GM23338 (cell line): ENCODE measurements around the gene PTPRE. TPM values are rescaled to one million over a fixed set of nuclear protein-coding genes. Genes with fewer than 3 reads are reported as not detected.

Experiments
- ATAC-seq: fragments of 200-7000 bp; cut with Tn5 transposase; 3 replicates; pipeline ENCODE4 v1.9.1; 2020
- DNase-seq: peaks from one replicate; pipeline ENCODE4 v3.0.0-alpha.2; 2015; ENCODE audit warnings: low spot score
- H2AFZ ChIP-seq: fragments of 200-600 bp; sonication (generic); 2 replicates; pipeline ENCODE4 v1.8.0; 2016; ENCODE audit warnings: antibody characterized with exemption, mild to moderate bottlenecking, moderate library complexity
- H3F3A ChIP-seq: fragments of 200-600 bp; sonication (generic); replicated peaks from 2 replicates; pipeline ENCODE4 v1.8.0; 2017; ENCODE audit warnings: antibody characterized with exemption, mixed run types, low read depth
- H3K27ac ChIP-seq: fragments of 200-600 bp; sonication (generic); 2 replicates; pipeline ENCODE4 v1.6.1; 2016; ENCODE audit warnings: low read depth
- H3K27me3 ChIP-seq: fragments of 200-600 bp; sonication (generic); 2 replicates; pipeline ENCODE4 v1.8.0; 2016; ENCODE audit warnings: mild to moderate bottlenecking, mixed run types, moderate library complexity; ENCODE audit not compliant: insufficient read depth
- H3K36me3 ChIP-seq: fragments of 200-600 bp; sonication (generic); 2 replicates; pipeline ENCODE4 v1.8.0; 2016; ENCODE audit warnings: mild to moderate bottlenecking; ENCODE audit not compliant: insufficient read depth
- H3K4me1 ChIP-seq: fragments of 200-600 bp; sonication (generic); 2 replicates; pipeline ENCODE4 v1.8.0; 2016; ENCODE audit warnings: mild to moderate bottlenecking, moderate library complexity; ENCODE audit not compliant: insufficient read depth
- H3K4me2 ChIP-seq: fragments of 200-600 bp; sonication (generic); 2 replicates; pipeline ENCODE4 v1.7.1; 2017; ENCODE audit warnings: mixed run types
- H3K4me3 ChIP-seq: fragments of 200-600 bp; sonication (generic); 2 replicates; pipeline ENCODE4 v1.6.1; 2016; ENCODE audit warnings: mixed run types
- H3K79me2 ChIP-seq: fragments of 200-600 bp; sonication (generic); replicated peaks from 2 replicates; pipeline ENCODE4 v1.8.0; 2017; ENCODE audit warnings: mild to moderate bottlenecking; ENCODE audit not compliant: insufficient read depth
- H3K9me2 ChIP-seq: fragments of 200-600 bp; sonication (generic); 2 replicates; pipeline ENCODE4 v1.8.0; 2017; ENCODE audit not compliant: insufficient read depth
- H4K20me1 ChIP-seq: fragments of 200-600 bp; sonication (generic); replicated peaks from 2 replicates; pipeline ENCODE4 v1.8.0; 2017; ENCODE audit warnings: mild to moderate bottlenecking; ENCODE audit not compliant: insufficient read depth
- H3K27ac Mint-ChIP-seq: 2 replicates; pipeline ENCODE4 v1.8.0; 2020; ENCODE audit warnings: inconsistent platforms, mild to moderate bottlenecking, moderate library complexity, mixed read lengths
- H3K27me3 Mint-ChIP-seq: 3 replicates; pipeline ENCODE4 v1.8.0; 2022; ENCODE audit warnings: low read depth, mild to moderate bottlenecking, moderate library complexity, mixed read lengths, inconsistent platforms; ENCODE audit not compliant: insufficient read depth, poor library complexity
- H3K36me3 Mint-ChIP-seq: 3 replicates; pipeline ENCODE4 v1.8.0; 2021; ENCODE audit warnings: low read depth, mild to moderate bottlenecking, inconsistent platforms, moderate library complexity, mixed read lengths
- H3K4me1 Mint-ChIP-seq: 3 replicates; pipeline ENCODE4 v1.8.0; 2020; ENCODE audit warnings: mild to moderate bottlenecking, inconsistent platforms, mixed read lengths
- H3K4me3 Mint-ChIP-seq: 3 replicates; pipeline ENCODE4 v1.8.0; 2021; ENCODE audit warnings: moderate library complexity, mild to moderate bottlenecking, inconsistent platforms, mixed read lengths
- H3K9me3 Mint-ChIP-seq: 3 replicates; pipeline ENCODE4 v1.8.0; 2020; ENCODE audit warnings: moderate library complexity, mild to moderate bottlenecking, inconsistent platforms, mixed read lengths
- CREB1 ChIP-seq: fragments of 250-450 bp; sonication (Bioruptor Pico); IDR thresholded peaks from 2 replicates; pipeline ENCODE4 v1.5.0; 2020; ENCODE audit warnings: low read depth, mild to moderate bottlenecking, moderate library complexity
- NANOG ChIP-seq: IDR thresholded peaks from 2 replicates; pipeline ENCODE4 v1.6.1; 2016; ENCODE audit warnings: antibody characterized with exemption, borderline replicate concordance
- REST ChIP-seq: IDR thresholded peaks from one replicate; pipeline ENCODE4 v1.6.1; 2018; ENCODE audit warnings: antibody characterized with exemption; ENCODE audit not compliant: unreplicated experiment
- ZNF114 ChIP-seq: fragments of 250-450 bp; sonication (Bioruptor Pico); IDR thresholded peaks from 2 replicates; pipeline ENCODE4 v1.5.0; 2020; ENCODE audit warnings: mild to moderate bottlenecking, moderate library complexity
- polyA plus RNA-seq: library from polyadenylated mRNA; unstranded; fragments of >200 nt; fragmentation: Nextera tagmentation; extraction: Ambion mirVana; gene quantifications from 2 replicates; pipeline ENCODE4 v1.2.1, GENCODE V29; 2016
- total RNA-seq: library from RNA; depleted of rRNA; stranded (reverse); fragments of >200 nt; shearing (Covaris generic); gene quantifications from 2 replicates; pipeline ENCODE4 v1.2.3, GENCODE V29; 2014
- TF ChIP-seq, protein P1 (sequence below): fragments of 250-450 bp; sonication (Bioruptor Pico); IDR thresholded peaks from 2 replicates; pipeline ENCODE4 v1.5.0; 2020; ENCODE audit warnings: mild to moderate bottlenecking, moderate library complexity

Gene PTPRE
- total and polyA plus RNA-seq, 2 experiments from 2014 or later = 0.34 to 0.42 TPM

DNA sequence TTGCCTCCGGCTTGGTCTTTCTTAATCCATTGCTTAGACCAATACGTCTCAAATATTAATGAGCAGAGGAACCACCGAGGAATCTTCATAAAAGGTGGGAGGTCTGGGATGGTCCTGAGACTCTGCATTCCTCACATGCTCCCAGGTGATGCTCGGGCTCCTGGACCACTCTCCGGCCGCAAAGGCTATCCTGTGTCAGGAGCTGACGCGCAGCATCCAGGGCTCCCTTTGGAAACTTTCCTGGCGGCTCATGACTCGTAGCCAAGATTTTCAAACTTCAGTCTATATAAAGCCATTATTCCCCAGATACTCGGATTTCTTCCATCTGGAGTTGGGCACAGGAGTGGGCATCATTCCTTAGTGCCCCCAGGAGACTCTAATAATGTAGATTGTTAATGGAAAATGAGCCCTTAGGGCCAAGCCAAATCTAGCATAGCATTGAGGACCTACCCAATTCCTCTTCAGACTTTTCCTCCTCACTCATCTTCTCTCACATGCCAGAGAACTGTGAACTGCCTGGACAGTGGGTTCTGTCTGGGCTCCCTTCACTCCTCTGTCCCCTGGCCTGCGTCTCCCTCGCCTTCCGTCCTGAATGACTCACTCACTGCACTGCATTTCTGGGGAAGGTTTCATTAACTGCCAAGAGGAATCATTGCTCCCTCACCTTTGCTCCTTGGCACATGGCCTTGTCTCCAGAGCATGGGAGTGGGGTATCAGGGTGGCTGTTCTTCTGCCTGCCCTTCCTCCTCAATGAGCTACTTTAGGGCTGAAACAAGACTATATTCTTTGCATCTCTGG is 130.0 kb downstream of the PTPRE start:
- H3K27ac Mint-ChIP-seq = no peak overlapping the region
- H3K4me2 ChIP-seq = no peak overlapping the region
- DNase-seq = no peak
- H3F3A ChIP-seq = no peaks in the 10 kb centered on the region
- no peaks in the 10 kb centered on the region for H3K27me3 ChIP-seq
- no peaks in the 10 kb centered on the region for H3K79me2 ChIP-seq
- H3K9me2 ChIP-seq = no peaks in the 10 kb centered on the region
- H4K20me1 ChIP-seq = no peaks in the 10 kb centered on the region
- H3K27me3 Mint-ChIP-seq = peaks cover 3% of the 10 kb centered on the region
- no peak overlapping the region for H3K4me3 ChIP-seq
- H2AFZ ChIP-seq = no peak overlapping the region
- no peaks in the 10 kb centered on the region for H3K9me3 Mint-ChIP-seq
- TF ChIP-seq, protein P1, sequence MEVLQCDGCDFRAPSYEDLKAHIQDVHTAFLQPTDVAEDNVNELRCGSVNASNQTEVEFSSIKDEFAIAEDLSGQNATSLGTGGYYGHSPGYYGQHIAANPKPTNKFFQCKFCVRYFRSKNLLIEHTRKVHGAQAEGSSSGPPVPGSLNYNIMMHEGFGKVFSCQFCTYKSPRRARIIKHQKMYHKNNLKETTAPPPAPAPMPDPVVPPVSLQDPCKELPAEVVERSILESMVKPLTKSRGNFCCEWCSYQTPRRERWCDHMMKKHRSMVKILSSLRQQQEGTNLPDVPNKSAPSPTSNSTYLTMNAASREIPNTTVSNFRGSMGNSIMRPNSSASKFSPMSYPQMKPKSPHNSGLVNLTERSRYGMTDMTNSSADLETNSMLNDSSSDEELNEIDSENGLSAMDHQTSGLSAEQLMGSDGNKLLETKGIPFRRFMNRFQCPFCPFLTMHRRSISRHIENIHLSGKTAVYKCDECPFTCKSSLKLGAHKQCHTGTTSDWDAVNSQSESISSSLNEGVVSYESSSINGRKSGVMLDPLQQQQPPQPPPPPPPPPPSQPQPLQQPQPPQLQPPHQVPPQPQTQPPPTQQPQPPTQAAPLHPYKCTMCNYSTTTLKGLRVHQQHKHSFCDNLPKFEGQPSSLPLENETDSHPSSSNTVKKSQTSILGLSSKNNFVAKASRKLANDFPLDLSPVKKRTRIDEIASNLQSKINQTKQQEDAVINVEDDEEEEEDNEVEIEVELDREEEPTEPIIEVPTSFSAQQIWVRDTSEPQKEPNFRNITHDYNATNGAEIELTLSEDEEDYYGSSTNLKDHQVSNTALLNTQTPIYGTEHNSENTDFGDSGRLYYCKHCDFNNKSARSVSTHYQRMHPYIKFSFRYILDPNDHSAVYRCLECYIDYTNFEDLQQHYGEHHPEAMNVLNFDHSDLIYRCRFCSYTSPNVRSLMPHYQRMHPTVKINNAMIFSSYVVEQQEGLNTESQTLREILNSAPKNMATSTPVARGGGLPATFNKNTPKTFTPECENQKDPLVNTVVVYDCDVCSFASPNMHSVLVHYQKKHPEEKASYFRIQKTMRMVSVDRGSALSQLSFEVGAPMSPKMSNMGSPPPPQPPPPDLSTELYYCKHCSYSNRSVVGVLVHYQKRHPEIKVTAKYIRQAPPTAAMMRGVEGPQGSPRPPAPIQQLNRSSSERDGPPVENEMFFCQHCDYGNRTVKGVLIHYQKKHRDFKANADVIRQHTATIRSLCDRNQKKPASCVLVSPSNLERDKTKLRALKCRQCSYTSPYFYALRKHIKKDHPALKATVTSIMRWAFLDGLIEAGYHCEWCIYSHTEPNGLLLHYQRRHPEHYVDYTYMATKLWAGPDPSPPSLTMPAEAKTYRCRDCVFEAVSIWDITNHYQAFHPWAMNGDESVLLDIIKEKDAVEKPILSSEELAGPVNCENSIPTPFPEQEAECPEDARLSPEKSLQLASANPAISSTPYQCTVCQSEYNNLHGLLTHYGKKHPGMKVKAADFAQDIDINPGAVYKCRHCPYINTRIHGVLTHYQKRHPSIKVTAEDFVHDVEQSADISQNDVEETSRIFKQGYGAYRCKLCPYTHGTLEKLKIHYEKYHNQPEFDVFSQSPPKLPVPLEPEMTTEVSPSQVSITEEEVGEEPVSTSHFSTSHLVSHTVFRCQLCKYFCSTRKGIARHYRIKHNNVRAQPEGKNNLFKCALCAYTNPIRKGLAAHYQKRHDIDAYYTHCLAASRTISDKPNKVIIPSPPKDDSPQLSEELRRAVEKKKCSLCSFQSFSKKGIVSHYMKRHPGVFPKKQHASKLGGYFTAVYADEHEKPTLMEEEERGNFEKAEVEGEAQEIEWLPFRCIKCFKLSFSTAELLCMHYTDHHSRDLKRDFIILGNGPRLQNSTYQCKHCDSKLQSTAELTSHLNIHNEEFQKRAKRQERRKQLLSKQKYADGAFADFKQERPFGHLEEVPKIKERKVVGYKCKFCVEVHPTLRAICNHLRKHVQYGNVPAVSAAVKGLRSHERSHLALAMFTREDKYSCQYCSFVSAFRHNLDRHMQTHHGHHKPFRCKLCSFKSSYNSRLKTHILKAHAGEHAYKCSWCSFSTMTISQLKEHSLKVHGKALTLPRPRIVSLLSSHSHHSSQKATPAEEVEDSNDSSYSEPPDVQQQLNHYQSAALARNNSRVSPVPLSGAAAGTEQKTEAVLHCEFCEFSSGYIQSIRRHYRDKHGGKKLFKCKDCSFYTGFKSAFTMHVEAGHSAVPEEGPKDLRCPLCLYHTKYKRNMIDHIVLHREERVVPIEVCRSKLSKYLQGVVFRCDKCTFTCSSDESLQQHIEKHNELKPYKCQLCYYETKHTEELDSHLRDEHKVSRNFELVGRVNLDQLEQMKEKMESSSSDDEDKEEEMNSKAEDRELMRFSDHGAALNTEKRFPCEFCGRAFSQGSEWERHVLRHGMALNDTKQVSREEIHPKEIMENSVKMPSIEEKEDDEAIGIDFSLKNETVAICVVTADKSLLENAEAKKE (CRISPR knock-in tag) = no peak
- TF ChIP-seq ZNF114 (CRISPR knock-in tag) = no peak
- no peak for TF ChIP-seq REST
- no peak for TF ChIP-seq NANOG
- no peak for TF ChIP-seq CREB1
- no peaks in the 10 kb centered on the region for H3K4me1 ChIP-seq
- peaks cover 6% of the 10 kb centered on the region; the same call in 2 of the 3 replicates for H3K4me1 Mint-ChIP-seq
- no peaks in the 10 kb centered on the region for H3K36me3 Mint-ChIP-seq
- no peak overlapping the region for H3K4me3 Mint-ChIP-seq
- H3K27ac ChIP-seq = no peak overlapping the region
- ATAC-seq = no peak
- H3K36me3 ChIP-seq = no peaks in the 10 kb centered on the region
